SW 1271 (cell line): ENCODE results near the gene TREML4.

ENCODE experiments used
- DNase-seq, 2 experiments: peaks; one replicate each; lab custom pipeline; 2025; lab: John Stamatoyannopoulos, UW

TREML4 gene

GRCh38 chr6:41284726-41285125, 56.6 kb downstream of the TREML4 start:
- no peak for DNase-seq

DNA sequence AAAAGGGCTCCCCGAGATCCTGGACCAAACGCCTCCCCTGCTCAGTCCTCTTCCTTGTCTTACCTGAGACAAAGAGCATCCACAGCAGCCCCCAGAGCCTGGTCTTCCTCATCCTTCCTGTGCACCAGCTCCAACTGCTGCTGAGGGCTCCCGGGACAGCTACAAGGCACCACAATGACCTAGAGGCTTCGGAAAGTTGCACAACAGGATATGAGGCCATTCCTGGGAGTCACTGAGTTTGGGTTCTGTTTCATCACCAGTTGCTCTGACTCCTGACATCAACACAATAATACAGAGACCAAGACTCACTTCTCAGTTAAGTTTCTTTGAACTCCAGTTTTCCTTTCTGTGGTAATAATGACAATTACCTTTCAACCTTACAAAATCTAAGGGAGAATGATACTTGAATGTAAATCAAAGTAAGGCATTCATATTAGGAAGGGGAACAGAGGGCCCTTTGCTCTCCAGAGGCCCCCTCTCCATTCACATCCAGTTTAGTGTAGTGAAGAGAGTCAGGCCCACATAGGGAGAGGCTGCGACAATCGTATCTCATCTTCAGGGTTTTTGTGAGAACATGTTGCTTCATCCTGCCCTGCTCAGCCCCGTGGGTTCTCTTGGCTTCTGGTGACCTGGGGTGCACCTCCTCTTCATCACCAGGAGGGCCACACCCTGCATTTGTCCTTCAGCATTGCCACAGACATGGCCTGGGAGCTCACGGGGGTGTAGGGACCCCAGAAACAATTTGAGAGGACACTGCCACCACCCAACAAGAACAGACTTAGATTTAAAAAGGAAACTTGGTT, 58.6 kb downstream of the TREML4 start, which contains the start of gene TREM1:
TSS of gene TREM1 (minus strand) at position 139 of the 803 bp plus-strand sequence. CDS start at position 112, 27 bp downstream.
- DNase-seq, result peak in 1 of 2 experiments; percentile 33

DNA sequence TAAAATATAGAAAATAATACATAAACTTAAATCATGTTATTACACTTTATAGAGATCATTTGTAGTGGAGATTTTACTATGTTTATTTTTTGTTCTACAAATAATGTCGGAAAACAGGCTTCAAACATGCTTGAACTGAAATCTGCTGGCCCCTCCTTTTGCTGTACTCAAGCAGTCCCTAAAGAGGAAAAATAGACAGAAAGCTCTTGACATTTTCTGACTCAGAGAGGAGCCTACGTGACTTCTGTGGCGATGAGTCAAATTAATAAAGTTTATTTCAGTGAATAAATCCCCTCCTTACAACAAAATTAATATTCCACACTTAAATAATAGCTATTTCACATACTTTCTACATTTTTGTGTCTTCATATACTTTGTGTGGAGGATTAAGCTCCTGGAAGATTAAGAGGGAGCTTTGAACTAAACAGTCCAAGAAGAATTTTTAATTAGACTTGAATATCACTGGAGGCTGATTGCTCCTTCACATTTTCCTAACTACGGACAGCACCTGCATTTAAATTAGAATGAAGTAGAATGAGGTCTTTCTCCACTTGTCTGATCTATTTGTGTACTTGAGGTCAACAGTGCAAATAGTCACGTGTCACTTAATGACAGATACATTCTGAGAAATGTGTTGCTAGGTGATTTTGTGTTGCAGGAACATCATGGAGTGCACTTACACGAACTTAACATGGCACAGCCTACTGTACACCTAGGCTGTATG, 60.0 kb downstream of the TREML4 start:
- DNase-seq, result no peak
